Gastrocnemius medialis (tissue), 4 donors: ENCODE measurements around the gene VWA8. TPM values are rescaled to one million over a fixed set of nuclear protein-coding genes. Genes with fewer than 3 reads are reported as not detected.

Experiments used
- ATAC-seq, 2 donors: fragments of 150-250 bp; one replicate each; pipeline ENCODE4 v1.9.1; 2016
- DNase-seq, 2 donors: peaks; one replicate each; pipeline ENCODE4 v3.0.0-alpha.2; 2019
- H3K27ac ChIP-seq, 4 donors: fragments of 200-600 bp; sonication (generic); 1 replicate in 1 of 4; 2 replicates in 3 of 4; pipeline ENCODE4 v1.5.1; 2016 to 2018; ENCODE audit warnings: mild to moderate bottlenecking in 2 of 4, moderate library complexity in 1 of 4
- H3K27me3 ChIP-seq, 3 donors: fragments of 200-600 bp; sonication (generic) in 2 of 3; 1 replicate in 1 of 3; 2 replicates in 2 of 3; pipeline versions ENCODE4 v1.5.1 to v1.6.0; 2016 to 2019; ENCODE audit warnings: mild to moderate bottlenecking in 1 of 3, moderate library complexity in 1 of 3
- H3K36me3 ChIP-seq, 2 donors: fragments of 200-600 bp; sonication (generic) in 1 of 2; one replicate each; pipeline ENCODE4 v1.5.1; 2017 to 2018
- H3K4me1 ChIP-seq, 2 donors: fragments of 200-600 bp; sonication (generic) in 1 of 2; one replicate each; pipeline ENCODE4 v1.5.1; 2016 to 2017; ENCODE audit warnings: mild to moderate bottlenecking in 2 of 2
- H3K4me3 ChIP-seq, 4 donors: fragments of 200-600 bp; sonication (generic) in 3 of 4; 1 replicate in 1 of 4; 2 replicates in 3 of 4; pipeline ENCODE4 v1.5.1; 2016 to 2019; ENCODE audit warnings: mild to moderate bottlenecking in 2 of 4
- H3K9me3 ChIP-seq, 3 donors: fragments of 200-600 bp; sonication (generic) in 2 of 3; 1 replicate in 1 of 3; 2 replicates in 2 of 3; pipeline ENCODE4 v1.5.1; 2016 to 2019
- POLR2A ChIP-seq, 2 donors: fragments of 450-650 bp; IDR thresholded peaks; one replicate each; pipeline ENCODE4 v1.6.1; 2017; ENCODE audit warnings: antibody characterized with exemption in 2 of 2, mild to moderate bottlenecking in 2 of 2, moderate library complexity in 2 of 2
- in situ Hi-C, 4 donors: fragments of 200-750 bp; cut with MboI; loops; one replicate each; pipeline versions ENCODE4 v1.15.0 to v1.8.0; 2017; ENCODE audit warnings: low sequenced_read_pairs in 4 of 4
- intact Hi-C: fragments of 100-400 bp; cut with DNase I; formaldehyde crosslinking; loops from one replicate; pipeline ENCODE4 v1.15.1; 2023; ENCODE audit warnings: low total_unique reads
- total RNA-seq, 4 donors: library from RNA; depleted of rRNA; stranded (reverse); fragments of >200 nt; gene quantifications; one replicate each; pipeline versions ENCODE4 v1.1.0 to v1.2.3, GENCODE V29; 2016
- TF ChIP-seq, protein P1 (sequence below), 5 experiments: fragments of 450-650 bp in 3 of 5; fragments of 200-600 bp in 2 of 5; sonication (generic) in 2 of 5; IDR thresholded peaks in 4 of 5; conservative IDR thresholded peaks in 1 of 5; 1 replicate in 4 of 5; 2 replicates in 1 of 5; pipeline ENCODE4 v1.5.1; 2016 to 2019; ENCODE audit warnings: antibody characterized with exemption in 5 of 5, mild to moderate bottlenecking in 3 of 5, moderate library complexity in 3 of 5

The VWA8 gene
- total RNA-seq, 4 donors from 2014 or later: 24.7 to 37.9 (median 29.7) TPM

GRCh38 chr13:42001580-42001979, 40.7 kb upstream of the VWA8 start:
- in situ Hi-C loops: no loop called here
- H3K9me3 ChIP-seq: no peaks in the 10 kb centered on the region
- no peak overlapping the region for H3K4me3 ChIP-seq
- DNase-seq (no peak), ATAC-seq (no peak)
- no peak for TF ChIP-seq POLR2A (IDR thresholded peaks at IDR 0.05)
- TF ChIP-seq, protein P1, sequence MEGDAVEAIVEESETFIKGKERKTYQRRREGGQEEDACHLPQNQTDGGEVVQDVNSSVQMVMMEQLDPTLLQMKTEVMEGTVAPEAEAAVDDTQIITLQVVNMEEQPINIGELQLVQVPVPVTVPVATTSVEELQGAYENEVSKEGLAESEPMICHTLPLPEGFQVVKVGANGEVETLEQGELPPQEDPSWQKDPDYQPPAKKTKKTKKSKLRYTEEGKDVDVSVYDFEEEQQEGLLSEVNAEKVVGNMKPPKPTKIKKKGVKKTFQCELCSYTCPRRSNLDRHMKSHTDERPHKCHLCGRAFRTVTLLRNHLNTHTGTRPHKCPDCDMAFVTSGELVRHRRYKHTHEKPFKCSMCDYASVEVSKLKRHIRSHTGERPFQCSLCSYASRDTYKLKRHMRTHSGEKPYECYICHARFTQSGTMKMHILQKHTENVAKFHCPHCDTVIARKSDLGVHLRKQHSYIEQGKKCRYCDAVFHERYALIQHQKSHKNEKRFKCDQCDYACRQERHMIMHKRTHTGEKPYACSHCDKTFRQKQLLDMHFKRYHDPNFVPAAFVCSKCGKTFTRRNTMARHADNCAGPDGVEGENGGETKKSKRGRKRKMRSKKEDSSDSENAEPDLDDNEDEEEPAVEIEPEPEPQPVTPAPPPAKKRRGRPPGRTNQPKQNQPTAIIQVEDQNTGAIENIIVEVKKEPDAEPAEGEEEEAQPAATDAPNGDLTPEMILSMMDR (IDR thresholded peaks at IDR 0.05 in 4 of 5, conservative IDR thresholded peaks at IDR 0.05 in 1 of 5): no peak
- no peaks in the 10 kb centered on the region for H3K4me1 ChIP-seq
- intact Hi-C loops: no loop called here
- no peak overlapping the region for H3K27ac ChIP-seq
- H3K36me3 ChIP-seq: no peaks in the 10 kb centered on the region
- no peaks in the 10 kb centered on the region for H3K27me3 ChIP-seq

DNA sequence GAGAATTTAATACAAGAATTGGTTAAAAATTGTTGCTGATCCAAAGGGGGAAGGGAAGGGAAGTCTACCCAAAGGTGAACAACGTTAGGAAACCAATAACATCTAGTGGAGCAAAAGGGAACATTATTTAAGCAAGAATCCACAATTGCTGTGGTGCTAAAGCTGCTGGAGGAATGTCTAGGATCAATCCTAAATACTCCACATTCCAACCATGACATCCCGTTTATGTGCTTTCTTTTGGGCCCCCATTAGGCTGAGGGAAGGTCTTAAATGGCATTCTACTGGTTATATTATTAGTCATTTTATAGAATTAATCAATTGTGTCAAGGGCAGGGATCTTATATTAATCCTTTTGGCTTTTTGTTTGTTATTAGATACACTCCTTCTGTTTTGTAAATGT, 39.9 kb upstream of the VWA8 start:
- in situ Hi-C loops: no loop called here
- no peak for TF ChIP-seq POLR2A (IDR thresholded peaks at IDR 0.05)
- TF ChIP-seq, protein P1 (IDR thresholded peaks at IDR 0.05 in 4 of 5, conservative IDR thresholded peaks at IDR 0.05 in 1 of 5): no peak
- Histone ChIP-seq H3K27me3 (no peaks in the 10 kb centered on the region), H3K9me3 (no peaks in the 10 kb centered on the region), H3K4me3 (no peak overlapping the region), H3K4me1 (no peaks in the 10 kb centered on the region), H3K27ac (no peak overlapping the region), H3K36me3 (no peaks in the 10 kb centered on the region)
- no peak for ATAC-seq
- DNase-seq: no peak
- intact Hi-C loops: no loop called here

DNA sequence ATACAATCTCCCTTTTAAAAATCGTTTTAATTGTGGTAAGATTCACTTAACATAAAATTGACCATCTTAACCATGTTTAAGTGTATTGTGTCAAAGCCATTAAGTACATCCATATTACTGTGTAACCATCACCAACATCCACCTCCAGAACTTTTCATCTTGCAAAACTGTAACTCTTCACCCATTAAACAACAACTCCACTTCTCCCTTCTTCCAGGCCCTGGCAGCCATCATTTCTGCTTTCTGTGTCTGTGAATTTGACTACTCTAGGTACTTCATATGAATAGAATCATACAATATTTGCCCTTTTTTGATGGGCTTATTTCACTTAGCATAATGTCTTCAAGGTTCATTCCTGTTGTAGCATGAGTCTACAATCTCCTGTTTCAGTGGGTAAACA, 36.5 kb upstream of the VWA8 start:
- Histone ChIP-seq H3K9me3 (no peaks in the 10 kb centered on the region), H3K4me3 (no peak overlapping the region), H3K27ac (no peak overlapping the region), H3K36me3 (no peaks in the 10 kb centered on the region), H3K4me1 (no peaks in the 10 kb centered on the region), H3K27me3 (no peaks in the 10 kb centered on the region)
- in situ Hi-C loops: no loop called here
- no peak for DNase-seq
- no peak for TF ChIP-seq POLR2A (IDR thresholded peaks at IDR 0.05)
- TF ChIP-seq, protein P1 (IDR thresholded peaks at IDR 0.05 in 4 of 5, conservative IDR thresholded peaks at IDR 0.05 in 1 of 5): no peak
- ATAC-seq: no peak
- intact Hi-C loops: no loop called here

- DNase-seq (no peak), ATAC-seq (no peak)
- Histone ChIP-seq H3K9me3 (no peaks in the 10 kb centered on the region), H3K4me3 (no peak overlapping the region), H3K27ac (no peak overlapping the region), H3K4me1 (no peaks in the 10 kb centered on the region), H3K36me3 (no peaks in the 10 kb centered on the region), H3K27me3 (no peaks in the 10 kb centered on the region)
- in situ Hi-C loops (no loop called here), intact Hi-C loops (no loop called here)
- TF ChIP-seq POLR2A (IDR thresholded peaks at IDR 0.05): no peak
- TF ChIP-seq, protein P1 (IDR thresholded peaks at IDR 0.05 in 4 of 5, conservative IDR thresholded peaks at IDR 0.05 in 1 of 5): no peak
Observed at GRCh38 chr13:41995946-41996345, 35.0 kb upstream of the VWA8 start.

- Histone ChIP-seq H3K36me3 (no peaks in the 10 kb centered on the region), H3K9me3 (no peaks in the 10 kb centered on the region), H3K27me3 (no peaks in the 10 kb centered on the region), H3K4me1 (no peaks in the 10 kb centered on the region), H3K27ac (no peak overlapping the region), H3K4me3 (no peak overlapping the region)
- DNase-seq: no peak
- TF ChIP-seq POLR2A (IDR thresholded peaks at IDR 0.05): no peak
- TF ChIP-seq, protein P1 (IDR thresholded peaks at IDR 0.05 in 4 of 5, conservative IDR thresholded peaks at IDR 0.05 in 1 of 5): no peak
- in situ Hi-C loops (no loop called here), intact Hi-C loops (no loop called here)
- ATAC-seq: no peak
Observed at GRCh38 chr13:41995336-41995735, 34.4 kb upstream of the VWA8 start.
